Nephron progenitor cell (in vitro differentiated cells): ENCODE results near the gene SYNM.
"Not testable (repeated sequence)": the region's sequence is repeated elsewhere in the genome, so short reads cannot be mapped to it uniquely, and the experiment has no call there.

Experiments used
- DNase-seq: peaks from one replicate; pipeline ENCODE4 v3.0.0; 2021
- H3K27ac Mint-ChIP-seq: 2 replicates; pipeline ENCODE4 v1.8.0; 2021; ENCODE audit warnings: mild to moderate bottlenecking, moderate library complexity, mixed read lengths
- H3K27me3 Mint-ChIP-seq: 2 replicates; pipeline ENCODE4 v1.8.0; 2021; ENCODE audit warnings: mild to moderate bottlenecking, low read depth, mixed read lengths; ENCODE audit not compliant: poor library complexity
- H3K36me3 Mint-ChIP-seq: 2 replicates; pipeline ENCODE4 v1.8.0; 2021; ENCODE audit warnings: low read depth, mixed read lengths
- H3K4me1 Mint-ChIP-seq: 2 replicates; pipeline ENCODE4 v1.8.0; 2021; ENCODE audit warnings: mixed read lengths
- H3K4me3 Mint-ChIP-seq: 2 replicates; pipeline ENCODE4 v1.8.0; 2021; ENCODE audit warnings: mild to moderate bottlenecking, moderate library complexity, mixed read lengths
- H3K9me3 Mint-ChIP-seq: 2 replicates; pipeline ENCODE4 v1.8.0; 2021; ENCODE audit warnings: mild to moderate bottlenecking, moderate library complexity, mixed read lengths
- CTCF ChIP-seq: fragments of 200-600 bp; sonication (generic); IDR thresholded peaks from 2 replicates; pipeline ENCODE4 v1.5.0; 2021; ENCODE audit warnings: antibody characterized with exemption

SYNM gene

GRCh38 chr15:99070208-99070607, 34.7 kb upstream of the SYNM start:
- peaks cover 10% of the 10 kb centered on the region for H3K4me1 Mint-ChIP-seq
- TF ChIP-seq CTCF: no peak
- H3K36me3 Mint-ChIP-seq: no peaks in the 10 kb centered on the region
- H3K27me3 Mint-ChIP-seq: peaks cover 13% of the 10 kb centered on the region
- H3K9me3 Mint-ChIP-seq: no peaks in the 10 kb centered on the region
- no peak for DNase-seq
- no peak overlapping the region for H3K27ac Mint-ChIP-seq
- H3K4me3 Mint-ChIP-seq: no peak overlapping the region

- no peak overlapping the region for H3K27ac Mint-ChIP-seq
- H3K27me3 Mint-ChIP-seq: peaks cover 16% of the 10 kb centered on the region
- no peaks in the 10 kb centered on the region for H3K9me3 Mint-ChIP-seq
- no peak for TF ChIP-seq CTCF
- H3K36me3 Mint-ChIP-seq: no peaks in the 10 kb centered on the region
- no peak for DNase-seq
- H3K4me1 Mint-ChIP-seq: peaks cover 14% of the 10 kb centered on the region
- H3K4me3 Mint-ChIP-seq: no peak overlapping the region
Measured at GRCh38 chr15:99071091-99071680, 33.7 kb upstream of the SYNM start.

GRCh38 chr15:99073008-99073717, 31.7 kb upstream of the SYNM start:
- Mint-ChIP-seq H3K4me1 (peaks cover 20% of the 10 kb centered on the region), H3K9me3 (no peaks in the 10 kb centered on the region), H3K27me3 (peaks cover 19% of the 10 kb centered on the region), H3K36me3 (no peaks in the 10 kb centered on the region), H3K27ac (no peak overlapping the region), H3K4me3 (no peak overlapping the region)
- DNase-seq: no peak
- TF ChIP-seq CTCF: no peak

- Mint-ChIP-seq H3K9me3 (no peaks in the 10 kb centered on the region), H3K27me3 (peaks cover 25% of the 10 kb centered on the region), H3K27ac (no peak overlapping the region), H3K36me3 (no peaks in the 10 kb centered on the region), H3K4me1 (peaks cover 20% of the 10 kb centered on the region), H3K4me3 (no peak overlapping the region)
- TF ChIP-seq CTCF: no peak
- no peak for DNase-seq
Measured at GRCh38 chr15:99074446-99074845, 30.4 kb upstream of the SYNM start.

- H3K36me3 Mint-ChIP-seq, DNase-seq, H3K27ac Mint-ChIP-seq, H3K4me3 Mint-ChIP-seq, H3K9me3 Mint-ChIP-seq: not testable (repeated sequence)
- peaks cover 29% of the 10 kb centered on the region for H3K27me3 Mint-ChIP-seq
- H3K4me1 Mint-ChIP-seq: peaks cover 20% of the 10 kb centered on the region
Measured at GRCh38 chr15:99075059-99075652, 29.7 kb upstream of the SYNM start.

- peak overlapping the region; percentile 74 for H3K4me3 Mint-ChIP-seq
- H3K27ac Mint-ChIP-seq: no peak overlapping the region
- H3K4me1 Mint-ChIP-seq: peaks cover 20% of the 10 kb centered on the region
- H3K27me3 Mint-ChIP-seq: peaks cover 27% of the 10 kb centered on the region
- no peaks in the 10 kb centered on the region for H3K36me3 Mint-ChIP-seq
- H3K9me3 Mint-ChIP-seq: no peaks in the 10 kb centered on the region
- TF ChIP-seq CTCF: no peak
- DNase-seq: no peak
Measured at GRCh38 chr15:99076109-99076508, 28.8 kb upstream of the SYNM start.
